ENCODE measurements around the gene ZNF146. TPM values are rescaled to one million over a fixed set of nuclear protein-coding genes. Genes with fewer than 3 reads are reported as not detected.
"Not testable (repeated sequence)": the region's sequence is repeated elsewhere in the genome, so short reads cannot be mapped to it uniquely, and the experiment has no call there.

ZNF146 gene
- total RNA-seq, 2 experiments from 2014 or later = 102 to 109 TPM

DNA sequence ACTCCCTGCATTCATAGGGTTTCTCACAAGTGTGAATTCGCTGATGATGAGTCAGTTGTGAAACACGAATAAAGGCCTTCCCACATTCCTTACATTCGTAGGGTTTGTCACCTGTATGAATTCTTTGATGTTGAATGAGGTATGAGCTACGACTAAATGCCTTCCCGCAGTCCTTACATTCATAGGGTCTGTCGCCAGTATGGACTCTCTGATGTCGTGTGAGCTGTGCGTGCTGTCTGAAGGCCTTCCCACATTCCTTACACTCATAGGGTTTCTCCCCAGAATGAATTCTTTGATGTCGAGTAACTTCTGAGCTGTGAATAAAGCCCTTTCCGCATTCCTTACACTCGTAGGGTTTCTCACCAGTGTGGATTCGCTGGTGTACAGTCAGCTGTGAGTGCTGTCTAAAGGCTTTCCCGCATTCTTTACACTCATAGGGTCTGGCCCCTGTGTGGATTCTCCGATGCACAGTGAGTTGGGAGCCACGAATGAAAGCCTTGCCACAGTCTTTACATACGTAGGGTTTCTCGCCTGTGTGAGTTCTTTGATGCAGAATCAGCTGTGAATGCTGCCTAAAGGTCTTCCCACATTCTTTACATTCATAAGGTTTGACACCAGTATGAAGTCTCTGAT lies 32.2 kb upstream of the ZNF146 start:
- no peaks in the 10 kb centered on the region for H3K27me3 Mint-ChIP-seq
- H3K4me3 Mint-ChIP-seq = no peak overlapping the region
- peaks cover 4% of the 10 kb centered on the region for H3K36me3 Mint-ChIP-seq (ENCODE audit: low read depth)
- no peaks in the 10 kb centered on the region for H3K4me1 Mint-ChIP-seq (ENCODE audit: low read depth)
- ATAC-seq (no peak), DNase-seq (no peak)
- ChIA-PET POLR2A (interaction anchor here (1.1 kb wide), 1 partner anchor 16 kb away, joined by 3 read pairs; no protein-coding TSS in a partner anchor), CTCF (interaction anchor here (1.3 kb wide), 1 partner anchor 13 kb away, joined by 5 read pairs; no protein-coding TSS in a partner anchor)
- intact Hi-C loops (cut with micrococcal nuclease) = no loop called here
- no peak overlapping the region for H3K27ac Mint-ChIP-seq
- H3K9me3 Mint-ChIP-seq = no peaks in the 10 kb centered on the region
- TF ChIP-seq, protein P1, sequence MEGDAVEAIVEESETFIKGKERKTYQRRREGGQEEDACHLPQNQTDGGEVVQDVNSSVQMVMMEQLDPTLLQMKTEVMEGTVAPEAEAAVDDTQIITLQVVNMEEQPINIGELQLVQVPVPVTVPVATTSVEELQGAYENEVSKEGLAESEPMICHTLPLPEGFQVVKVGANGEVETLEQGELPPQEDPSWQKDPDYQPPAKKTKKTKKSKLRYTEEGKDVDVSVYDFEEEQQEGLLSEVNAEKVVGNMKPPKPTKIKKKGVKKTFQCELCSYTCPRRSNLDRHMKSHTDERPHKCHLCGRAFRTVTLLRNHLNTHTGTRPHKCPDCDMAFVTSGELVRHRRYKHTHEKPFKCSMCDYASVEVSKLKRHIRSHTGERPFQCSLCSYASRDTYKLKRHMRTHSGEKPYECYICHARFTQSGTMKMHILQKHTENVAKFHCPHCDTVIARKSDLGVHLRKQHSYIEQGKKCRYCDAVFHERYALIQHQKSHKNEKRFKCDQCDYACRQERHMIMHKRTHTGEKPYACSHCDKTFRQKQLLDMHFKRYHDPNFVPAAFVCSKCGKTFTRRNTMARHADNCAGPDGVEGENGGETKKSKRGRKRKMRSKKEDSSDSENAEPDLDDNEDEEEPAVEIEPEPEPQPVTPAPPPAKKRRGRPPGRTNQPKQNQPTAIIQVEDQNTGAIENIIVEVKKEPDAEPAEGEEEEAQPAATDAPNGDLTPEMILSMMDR (IDR thresholded peaks at IDR 0.05) = no peak

- CTCF ChIA-PET = interaction anchor here (1.3 kb wide), 1 partner anchor 14 kb away, joined by 5 read pairs; no protein-coding TSS in a partner anchor
- no peaks in the 10 kb centered on the region for H3K9me3 Mint-ChIP-seq
- H3K4me3 Mint-ChIP-seq = no peak overlapping the region
- intact Hi-C loops (cut with micrococcal nuclease) = no loop called here
- H3K27ac Mint-ChIP-seq = no peak overlapping the region
- ATAC-seq (no peak), DNase-seq (no peak)
- peaks cover 4% of the 10 kb centered on the region for H3K36me3 Mint-ChIP-seq (ENCODE audit: low read depth)
- no peaks in the 10 kb centered on the region for H3K4me1 Mint-ChIP-seq (ENCODE audit: low read depth)
- no peaks in the 10 kb centered on the region for H3K27me3 Mint-ChIP-seq
- POLR2A ChIA-PET = interaction anchor here (1.1 kb wide), 1 partner anchor 16 kb away, joined by 3 read pairs; no protein-coding TSS in a partner anchor
- TF ChIP-seq, protein P1 (IDR thresholded peaks at IDR 0.05) = no peak
These were observed 31.7 kb upstream of the ZNF146 start for GRCh38 chr19:36183245-36183628.

- CTCF ChIA-PET; H3K9me3 Mint-ChIP-seq; H3K36me3 Mint-ChIP-seq (ENCODE audit: low read depth); ATAC-seq; H3K4me3 Mint-ChIP-seq; H3K27me3 Mint-ChIP-seq; H3K4me1 Mint-ChIP-seq (ENCODE audit: low read depth); DNase-seq; POLR2A ChIA-PET; intact Hi-C loops (cut with micrococcal nuclease); H3K27ac Mint-ChIP-seq: not testable (repeated sequence)
These were observed 28.2 kb upstream of the ZNF146 start for GRCh38 chr19:36186722-36187121.

GRCh38 chr19:36196249-36196648 lies 18.7 kb upstream of the ZNF146 start:
- Mint-ChIP-seq H3K4me1 (ENCODE audit: low read depth) (no peaks in the 10 kb centered on the region), H3K36me3 (ENCODE audit: low read depth) (peaks cover 3% of the 10 kb centered on the region), H3K4me3 (no peak overlapping the region), H3K9me3 (no peaks in the 10 kb centered on the region), H3K27me3 (no peaks in the 10 kb centered on the region), H3K27ac (no peak overlapping the region)
- TF ChIP-seq, protein P1 (IDR thresholded peaks at IDR 0.05) = no peak
- ATAC-seq (no peak), DNase-seq (no peak)
- ChIA-PET POLR2A (no interaction called here), CTCF (no interaction called here)
- intact Hi-C loops (cut with micrococcal nuclease) = no loop called here

DNA sequence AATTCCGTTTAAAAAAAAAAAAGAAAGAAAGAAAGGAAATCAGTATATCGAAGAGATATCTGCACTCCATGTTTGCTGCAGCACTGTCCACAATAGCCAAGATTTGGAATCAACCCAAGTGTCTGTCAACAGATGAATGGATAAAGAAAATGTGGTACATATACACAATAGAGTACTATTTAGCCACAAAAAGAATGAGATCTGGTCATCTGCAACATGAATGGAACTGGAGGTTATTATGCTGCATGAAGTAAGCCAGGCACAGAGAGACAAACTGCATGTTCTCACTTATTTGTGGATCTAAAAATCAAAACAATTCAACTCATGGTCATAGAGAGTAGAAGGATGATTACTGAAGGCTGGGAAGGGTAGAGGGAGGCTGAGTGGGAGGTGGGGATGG lies 16.8 kb upstream of the ZNF146 start:
- Mint-ChIP-seq H3K27ac (no peak overlapping the region), H3K36me3 (ENCODE audit: low read depth) (peaks cover 3% of the 10 kb centered on the region), H3K4me3 (no peak overlapping the region), H3K27me3 (no peaks in the 10 kb centered on the region), H3K9me3 (no peaks in the 10 kb centered on the region), H3K4me1 (ENCODE audit: low read depth) (no peaks in the 10 kb centered on the region)
- no peak for ATAC-seq
- DNase-seq = no peak
- TF ChIP-seq, protein P1 (IDR thresholded peaks at IDR 0.05) = no peak
- ChIA-PET CTCF (no interaction called here), POLR2A (no interaction called here)
- intact Hi-C loops (cut with micrococcal nuclease) = no loop called here

Data from activated CD8-positive, alpha-beta T cell treated with anti-CD3 and anti-CD28 coated beads for 36 hours (primary cell).